DND-41 (cell line): ENCODE measurements around the gene CRABP1.

Source experiments
- CTCF ChIP-seq: IDR thresholded peaks from 2 replicates; pipeline ENCODE4 v1.5.1; 2012; ENCODE audit warnings: borderline replicate concordance, low read length, moderate library complexity, mild to moderate bottlenecking; ENCODE audit not compliant: poor library complexity, severe bottlenecking; ENCODE audit errors: extremely low read depth
- EZH2 ChIP-seq: IDR thresholded peaks from 3 replicates; pipeline ENCODE4 v1.6.1; 2012; ENCODE audit warnings: borderline replicate concordance, low read depth, mild to moderate bottlenecking, moderate library complexity, low read length, inconsistent platforms; ENCODE audit not compliant: severe bottlenecking

GRCh38 chr15:78292219-78292618 lies 47.9 kb upstream of the CRABP1 start:
- no peak for TF ChIP-seq CTCF
- no peak for TF ChIP-seq EZH2
